HepG2 (cell line): Measurements from ENCODE around the gene ILDR2. TPM values are rescaled to one million over a fixed set of nuclear protein-coding genes. Genes with fewer than 3 reads are reported as not detected.

Source experiments
- ATAC-seq: fragments of 200-7000 bp; cut with Tn5 transposase; 3 replicates; pipeline ENCODE4 v1.9.1; 2020; ENCODE audit warnings: mild to moderate bottlenecking, moderate library complexity
- BruUV-seq: library from RNA; stranded (reverse); fragments of 400-500 nt; replicated peaks from 2 replicates; lab custom pipeline; 2021; lab: Mats Ljungman, UMichigan
- CTCF ChIA-PET: fragments of 300-600 bp; formaldehyde crosslinking; extraction: SDS; loops from one replicate; lab custom pipeline; 2021; ENCODE audit warnings: low total read pairs, inconsistent platforms, low intra/inter-chr PET ratio; lab: Yijun Ruan, JAX
- POLR2A ChIA-PET: fragments of 350-600 bp; sonication (Branson Sonifier 250); formaldehyde crosslinking; loops from one replicate; lab custom pipeline; 2020; ENCODE audit warnings: antibody characterized with exemption, inconsistent platforms; lab: Yijun Ruan, JAX
- DNase-seq: peaks from one replicate; pipeline ENCODE4 v3.0.0-alpha.2; 2015; ENCODE audit warnings: low spot score
- FAIRE-seq: peaks from 3 replicates; lab custom pipeline; 2011; peaks lifted over from hg19 to GRCh38; lab: Jason Lieb, UNC
- H2AFZ ChIP-seq: one replicate; pipeline ENCODE4 v1.6.1; 2011; ENCODE audit warnings: low read length, inconsistent platforms
- H3K27ac ChIP-seq: fragments of 300-600 bp; 3 replicates; pipeline ENCODE4 v1.8.0; 2011; ENCODE audit warnings: mixed run types, mild to moderate bottlenecking, mixed read lengths, low read length, inconsistent platforms; ENCODE audit not compliant: insufficient read depth; ENCODE audit errors: extremely low read length
- H3K27me3 ChIP-seq, 2 experiments: fragments of 200-600 bp in 1 of 2; 2 replicates in 1 of 2; 3 replicates in 1 of 2; pipeline versions ENCODE4 v1.6.0 to v1.8.0; 2011; ENCODE audit warnings: low read length in 2 of 2, mild to moderate bottlenecking in 2 of 2, moderate library complexity in 2 of 2, inconsistent platforms in 1 of 2; ENCODE audit not compliant: insufficient read depth in 2 of 2, control insufficient read depth in 1 of 2
- H3K36me3 ChIP-seq, 2 experiments: fragments of 200-600 bp in 1 of 2; replicated peaks in 1 of 2; 2 replicates in 1 of 2; 3 replicates in 1 of 2; pipeline versions ENCODE4 v1.5.1 to v1.8.0; 2011; ENCODE audit warnings: low read length in 2 of 2, inconsistent platforms in 1 of 2; ENCODE audit not compliant: insufficient read depth in 2 of 2, control insufficient read depth in 1 of 2
- H3K4me1 ChIP-seq: 2 replicates; pipeline ENCODE4 v1.5.1; 2012; ENCODE audit warnings: low read length, inconsistent platforms; ENCODE audit not compliant: insufficient read depth
- H3K4me2 ChIP-seq: 2 replicates; pipeline ENCODE4 v1.6.0; 2011; ENCODE audit warnings: low read depth, low read length, inconsistent platforms
- H3K4me3 ChIP-seq, 3 experiments: fragments of 200-600 bp in 1 of 3; sonication (generic), shearing (Covaris generic) in 1 of 3; replicated peaks in 1 of 3; 2 replicates each; pipeline ENCODE4 v1.5.1; 2011 to 2016; ENCODE audit warnings: low read length in 3 of 3, inconsistent platforms in 2 of 3, low read depth in 2 of 3, mild to moderate bottlenecking in 2 of 3, control low read depth in 1 of 3, mixed read lengths in 1 of 3; ENCODE audit not compliant: insufficient read depth in 1 of 3
- H3K79me2 ChIP-seq: one replicate; pipeline ENCODE4 v1.6.1; 2011; ENCODE audit warnings: low read length, inconsistent platforms; ENCODE audit not compliant: insufficient read depth
- H3K9ac ChIP-seq: 2 replicates; pipeline ENCODE4 v1.6.0; 2011; ENCODE audit warnings: mild to moderate bottlenecking, low read depth, low read length, inconsistent platforms; ENCODE audit not compliant: insufficient read depth
- H3K9me3 ChIP-seq: 2 replicates; pipeline ENCODE4 v1.5.1; 2012; ENCODE audit warnings: mild to moderate bottlenecking, low read length
- H4K20me1 ChIP-seq: 2 replicates; pipeline ENCODE4 v1.6.0; 2011; ENCODE audit warnings: inconsistent platforms, mild to moderate bottlenecking, low read length, moderate library complexity; ENCODE audit not compliant: insufficient read depth
- AGO2 ChIP-seq: fragments of 200-400 bp; formaldehyde crosslinking; optimal IDR thresholded peaks from 2 replicates; pipeline ENCODE3; 2017; ENCODE audit warnings: mild to moderate bottlenecking, low read depth, low read length, moderate library complexity
- HDAC1 ChIP-seq: sonication (generic); formaldehyde crosslinking; IDR thresholded peaks from 2 replicates; pipeline ENCODE4 v1.5.1; 2020; ENCODE audit warnings: mild to moderate bottlenecking, missing genetic modification reagents
- U2AF2 ChIP-seq: fragments of 200-400 bp; formaldehyde crosslinking; IDR thresholded peaks from 2 replicates; pipeline ENCODE4 v1.6.1; 2017; ENCODE audit warnings: low read depth, mild to moderate bottlenecking, low read length
- WGBS: methylation state at CpG from one replicate; pipeline ENCODE4 v1.1.6; 2017; ENCODE audit warnings: low lambda C conversion rate; 5-methylcytosine and 5-hydroxymethylcytosine counted together
- in situ Hi-C: cut with HindIII; loops from 2 replicates; pipeline ENCODE4 v1.10.0; 2017; ENCODE audit warnings: low pct_unique_long_range_greater_than_20kb; ENCODE audit not compliant: extremely low pct_ligation_motif_present
- intact Hi-C: fragments of 100-400 bp; cut with micrococcal nuclease; formaldehyde crosslinking; loops from one replicate; pipeline ENCODE4 v1.10.0; 2022; ENCODE audit not compliant: unreplicated experiment
- polyA plus RNA-seq, 8 experiments: library from polyadenylated mRNA; depleted of rRNA in 3 of 8; stranded (reverse) in 7 of 8; unstranded in 1 of 8; fragments of >200 nt; fragmentation: Illumina TruSeq in 4 of 8; extraction: Trizol in 4 of 8; gene quantifications; 2 replicates each; pipeline versions ENCODE4 v1.2.1 to v1.2.3, GENCODE V29; 2011 to 2016; ENCODE audit warnings: low read depth in 4 of 8, missing spikeins in 1 of 8, mixed read lengths in 1 of 8; ENCODE audit not compliant: insufficient read depth in 1 of 8
- total RNA-seq, 5 experiments: library from RNA; depleted of rRNA; stranded (reverse); fragments of >200 nt; fragmentation: Illumina TruSeq; extraction: Trizol; gene quantifications; 2 replicates each; pipeline ENCODE4 v1.2.3, GENCODE V29; 2016; ENCODE audit warnings: low read depth in 1 of 5
- TF ChIP-seq, protein P1 (sequence below): sonication (generic); formaldehyde crosslinking; IDR thresholded peaks from 2 replicates; pipeline ENCODE4 v1.5.1; 2020; ENCODE audit warnings: mild to moderate bottlenecking, missing genetic modification reagents, moderate library complexity

The ILDR2 gene
- total and polyA plus RNA-seq, 2 of the 13 experiments (the other 11 are each of a cell fraction or from before 2014, with no cell fraction given): 0.04 TPM; not detected in 1

DNA sequence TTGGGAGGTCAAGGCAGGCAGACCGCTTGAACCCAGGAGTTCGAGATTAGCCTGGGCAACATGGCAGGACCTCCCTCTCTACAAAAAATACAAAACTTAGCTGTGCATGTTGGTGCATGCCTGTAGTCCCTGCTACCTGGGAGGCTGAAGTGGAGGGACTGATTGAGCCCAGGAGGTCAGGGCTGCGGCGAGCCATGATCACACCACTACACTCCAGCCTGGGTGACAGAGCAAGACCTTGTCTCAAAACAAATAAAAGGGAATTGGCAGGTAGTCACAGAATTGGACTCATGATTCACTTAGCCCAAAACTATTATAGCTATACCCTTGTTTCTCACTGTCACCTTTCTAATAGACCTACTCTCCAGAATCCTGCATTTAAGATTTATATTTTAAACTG lies 104.8 kb downstream of the ILDR2 start:
- Histone ChIP-seq H3K4me2 (no peak overlapping the region), H3K79me2 (peaks cover 71% of the 10 kb centered on the region), H3K4me1 (peaks cover 70% of the 10 kb centered on the region), H3K4me3 (no peak overlapping the region), H3K9ac (no peak overlapping the region), H4K20me1 (peaks cover 22% of the 10 kb centered on the region), H3K9me3 (no peaks in the 10 kb centered on the region), H3K36me3 (peaks cover 5 to 27% of the 10 kb centered on the region in 2 experiments), H3K27me3 (no peaks in the 10 kb centered on the region; a peak in 1 of 5 replicates), H2AFZ (no peak overlapping the region), H3K27ac (peak overlapping the region; percentile 29)
- intact Hi-C loops (no loop called here), in situ Hi-C loops (no loop called here)
- BruUV-seq: no TSS peak
- TF ChIP-seq, protein P1, sequence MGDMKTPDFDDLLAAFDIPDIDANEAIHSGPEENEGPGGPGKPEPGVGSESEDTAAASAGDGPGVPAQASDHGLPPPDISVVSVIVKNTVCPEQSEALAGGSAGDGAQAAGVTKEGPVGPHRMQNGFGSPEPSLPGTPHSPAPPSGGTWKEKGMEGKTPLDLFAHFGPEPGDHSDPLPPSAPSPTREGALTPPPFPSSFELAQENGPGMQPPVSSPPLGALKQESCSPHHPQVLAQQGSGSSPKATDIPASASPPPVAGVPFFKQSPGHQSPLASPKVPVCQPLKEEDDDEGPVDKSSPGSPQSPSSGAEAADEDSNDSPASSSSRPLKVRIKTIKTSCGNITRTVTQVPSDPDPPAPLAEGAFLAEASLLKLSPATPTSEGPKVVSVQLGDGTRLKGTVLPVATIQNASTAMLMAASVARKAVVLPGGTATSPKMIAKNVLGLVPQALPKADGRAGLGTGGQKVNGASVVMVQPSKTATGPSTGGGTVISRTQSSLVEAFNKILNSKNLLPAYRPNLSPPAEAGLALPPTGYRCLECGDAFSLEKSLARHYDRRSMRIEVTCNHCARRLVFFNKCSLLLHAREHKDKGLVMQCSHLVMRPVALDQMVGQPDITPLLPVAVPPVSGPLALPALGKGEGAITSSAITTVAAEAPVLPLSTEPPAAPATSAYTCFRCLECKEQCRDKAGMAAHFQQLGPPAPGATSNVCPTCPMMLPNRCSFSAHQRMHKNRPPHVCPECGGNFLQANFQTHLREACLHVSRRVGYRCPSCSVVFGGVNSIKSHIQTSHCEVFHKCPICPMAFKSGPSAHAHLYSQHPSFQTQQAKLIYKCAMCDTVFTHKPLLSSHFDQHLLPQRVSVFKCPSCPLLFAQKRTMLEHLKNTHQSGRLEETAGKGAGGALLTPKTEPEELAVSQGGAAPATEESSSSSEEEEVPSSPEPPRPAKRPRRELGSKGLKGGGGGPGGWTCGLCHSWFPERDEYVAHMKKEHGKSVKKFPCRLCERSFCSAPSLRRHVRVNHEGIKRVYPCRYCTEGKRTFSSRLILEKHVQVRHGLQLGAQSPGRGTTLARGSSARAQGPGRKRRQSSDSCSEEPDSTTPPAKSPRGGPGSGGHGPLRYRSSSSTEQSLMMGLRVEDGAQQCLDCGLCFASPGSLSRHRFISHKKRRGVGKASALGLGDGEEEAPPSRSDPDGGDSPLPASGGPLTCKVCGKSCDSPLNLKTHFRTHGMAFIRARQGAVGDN (CRISPR knock-in tag): peak; percentile 22; the same call in 1 of the 2 replicates
- 0 out of 2 replicates have a peak, but pooled peaks have one; percentile 15 for TF ChIP-seq HDAC1 (CRISPR knock-in tag)
- TF ChIP-seq AGO2: no peak
- TF ChIP-seq U2AF2: no peak
- 80% methylated on average over 4 of the region's 4 CpGs for WGBS
- peak; percentile 15 for FAIRE-seq
- CTCF ChIA-PET: no interaction called here
- peak; percentile 47 for ATAC-seq
- peak; percentile 16 for DNase-seq
- POLR2A ChIA-PET: interaction anchor here (2.8 kb wide), 1 partner anchor 31 kb away, joined by 12 read pairs; the partner anchor contains the start of gene POGK
